ENCODE measurements around the gene PHLDB3.
"Not testable (repeated sequence)": the region's sequence is repeated elsewhere in the genome, so short reads cannot be mapped to it uniquely, and the experiment has no call there.

The PHLDB3 gene

GRCh38 chr19:43450545-43450997, 54.0 kb downstream of the PHLDB3 start:
- H3K4me3 ChIP-seq (ENCODE audit: control insufficient read depth, low read depth, low read length), result no peak overlapping the region
- no peak for TF ChIP-seq CTCF (IDR thresholded peaks at IDR 0.05; ENCODE audit: control insufficient read depth, insufficient read depth, low read depth, low read length, missing control alignments)
- DNase-seq (ENCODE audit: low read depth), result no peak

- H3K4me3 ChIP-seq (ENCODE audit: control insufficient read depth, low read depth, low read length), result no peak overlapping the region
- DNase-seq (ENCODE audit: low read depth), result no peak
- TF ChIP-seq CTCF (IDR thresholded peaks at IDR 0.05; ENCODE audit: control insufficient read depth, insufficient read depth, low read depth, low read length, missing control alignments), result no peak
Measured at GRCh38 chr19:43447655-43448054, 56.9 kb downstream of the PHLDB3 start.

DNA sequence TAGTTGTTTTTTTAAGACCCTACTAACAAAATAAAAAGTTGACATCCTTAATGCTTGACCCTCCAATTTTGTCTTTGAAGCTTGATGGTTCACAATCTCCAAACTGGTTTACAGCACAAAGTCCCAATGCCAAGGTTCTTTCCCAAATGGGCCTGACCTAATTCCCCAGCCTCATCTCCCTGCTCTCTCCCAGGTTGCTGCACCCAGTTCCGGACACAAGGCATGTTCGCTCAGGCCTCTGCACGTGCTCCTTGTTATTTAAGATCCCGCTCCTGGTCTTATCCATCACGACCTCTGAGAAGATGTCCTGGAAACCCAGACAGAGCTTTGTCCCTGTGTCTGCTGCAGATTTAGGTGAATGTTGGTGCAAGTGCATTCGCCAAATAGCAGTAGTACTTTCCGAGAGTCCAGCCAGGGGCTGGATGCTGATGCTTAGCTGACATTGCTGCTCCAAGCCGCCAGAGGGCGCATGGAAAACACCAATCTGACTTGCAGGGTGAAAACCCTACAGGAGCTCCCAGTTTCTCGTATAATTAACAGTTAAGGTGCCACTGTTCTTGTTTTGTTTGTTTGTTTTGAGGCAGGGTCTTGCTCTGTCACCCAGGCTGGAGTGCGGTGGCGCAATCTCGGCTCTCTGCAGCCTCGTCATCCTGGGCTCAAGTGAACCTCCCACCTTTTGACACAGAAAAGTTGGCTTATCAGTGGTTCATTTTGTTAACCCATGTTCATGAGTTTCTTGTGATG, 57.6 kb downstream of the PHLDB3 start:
- DNase-seq (ENCODE audit: low read depth), result no peak
- no peak overlapping the region for H3K4me3 ChIP-seq (ENCODE audit: control insufficient read depth, low read depth, low read length)
- TF ChIP-seq CTCF (IDR thresholded peaks at IDR 0.05; ENCODE audit: control insufficient read depth, insufficient read depth, low read depth, low read length, missing control alignments), result peak; percentile 94

- H3K4me3 ChIP-seq (ENCODE audit: control insufficient read depth, low read depth, low read length), result no peak overlapping the region
- no peak for TF ChIP-seq CTCF (IDR thresholded peaks at IDR 0.05; ENCODE audit: control insufficient read depth, insufficient read depth, low read depth, low read length, missing control alignments)
- DNase-seq (ENCODE audit: low read depth), result no peak
Measured at GRCh38 chr19:43445426-43445825, 59.1 kb downstream of the PHLDB3 start.

GRCh38 chr19:43444531-43445287, 59.8 kb downstream of the PHLDB3 start:
- TF ChIP-seq CTCF (IDR thresholded peaks at IDR 0.05; ENCODE audit: control insufficient read depth, insufficient read depth, low read depth, low read length, missing control alignments), result no peak
- H3K4me3 ChIP-seq (ENCODE audit: control insufficient read depth, low read depth, low read length), result no peak overlapping the region
- DNase-seq (ENCODE audit: low read depth), result no peak

DNA sequence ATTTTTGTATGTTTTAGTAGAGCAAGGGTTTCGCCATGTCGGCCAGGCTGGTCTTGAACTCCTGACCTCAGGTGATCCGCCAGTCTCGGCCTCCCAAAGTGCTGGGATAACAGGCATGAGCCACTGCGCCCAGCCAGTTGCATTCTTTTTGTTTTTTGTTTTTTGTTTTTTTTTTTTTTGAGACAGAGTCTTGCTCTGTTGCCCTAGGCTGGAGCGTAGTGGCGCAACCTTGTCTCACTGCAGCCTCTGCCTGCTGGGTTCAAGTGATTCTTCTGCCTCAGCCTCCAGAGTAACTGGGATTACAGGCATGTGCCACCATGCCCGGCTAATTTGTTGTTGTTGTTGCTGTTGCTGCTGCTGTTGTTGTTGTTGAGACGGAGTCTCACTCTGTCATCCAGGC, 60.5 kb downstream of the PHLDB3 start:
- not testable (repeated sequence) for DNase-seq (ENCODE audit: low read depth)

DNA sequence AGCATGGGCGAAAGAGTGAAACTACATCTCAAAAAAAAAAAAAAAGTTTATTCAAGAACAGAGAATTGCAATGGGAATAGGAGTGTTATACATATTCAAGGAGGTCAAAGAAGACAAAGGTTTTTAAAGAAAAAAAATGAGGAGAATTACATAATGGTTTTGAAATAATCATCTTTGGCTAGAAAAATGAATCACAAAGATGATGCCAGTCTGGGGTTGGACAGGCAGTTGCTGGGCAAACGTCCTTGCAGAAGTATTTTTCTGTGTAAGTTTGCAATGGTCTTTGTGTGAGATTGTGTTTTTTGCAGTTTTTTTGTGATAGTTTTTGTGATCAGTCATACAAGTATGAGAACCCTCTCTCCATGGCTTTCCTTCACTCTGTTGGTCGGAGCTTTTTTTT, 62.8 kb downstream of the PHLDB3 start:
- DNase-seq (ENCODE audit: low read depth), result no peak
- no peak for TF ChIP-seq CTCF (IDR thresholded peaks at IDR 0.05; ENCODE audit: control insufficient read depth, insufficient read depth, low read depth, low read length, missing control alignments)
- H3K4me3 ChIP-seq (ENCODE audit: control insufficient read depth, low read depth, low read length), result no peak overlapping the region

More for the DNA sequence above, 60.5 kb downstream of the PHLDB3 start:
- not testable (repeated sequence) for H3K4me3 ChIP-seq (ENCODE audit: control insufficient read depth, low read depth, low read length)

Data from AG09309 (cell line).